ENCODE measurements around the gene RUSC1.
A peak's percentile ranks its signal among the peaks of the same experiment; 100 is the strongest.

The RUSC1 gene

GRCh38 chr1:155296661-155297060 lies 24.0 kb upstream of the RUSC1 start:
- DNase-seq, result no peak

DNA sequence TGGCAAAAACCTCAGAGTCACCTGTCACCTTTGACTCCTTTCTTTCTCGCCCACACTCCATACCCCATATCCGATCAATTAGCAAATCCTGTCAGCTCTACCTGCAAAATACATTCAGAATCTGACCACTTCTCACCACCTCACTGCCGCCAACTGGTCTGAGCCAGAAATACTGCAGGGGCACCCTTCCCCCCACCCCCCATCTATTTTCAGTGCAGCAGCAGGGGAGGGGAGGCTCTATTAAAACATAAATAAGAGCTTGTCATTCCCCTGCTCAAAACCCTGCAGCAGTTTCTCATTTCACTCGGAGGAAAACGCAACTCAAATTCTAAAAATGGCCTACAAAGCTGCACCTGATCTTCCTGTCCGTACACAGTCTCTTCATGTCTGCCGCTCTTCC lies 23.3 kb upstream of the RUSC1 start:
- DNase-seq, result no peak

DNA sequence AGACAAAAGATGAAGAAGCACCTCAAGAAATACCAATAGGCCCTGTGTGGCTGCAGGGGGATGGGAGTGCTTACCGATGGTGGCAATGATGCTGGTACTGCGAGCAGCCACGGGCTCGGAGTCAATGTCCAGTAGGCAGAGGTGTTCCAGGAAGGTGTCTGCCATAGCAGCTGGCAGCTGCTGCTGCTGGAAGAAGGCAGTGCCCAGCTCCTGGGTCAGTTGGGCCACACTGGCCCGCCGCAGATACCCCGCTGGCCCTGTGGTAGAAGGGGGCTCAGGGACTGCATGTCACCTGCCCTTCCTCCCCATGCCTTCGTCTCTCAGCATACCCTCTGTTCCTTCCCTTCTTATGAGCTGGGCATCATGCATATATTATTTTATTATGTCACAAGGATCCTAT lies 20.7 kb upstream of the RUSC1 start:
- DNase-seq, result no peak

GRCh38 chr1:155300553-155301329 lies 20.0 kb upstream of the RUSC1 start:
- no peak for DNase-seq

DNA sequence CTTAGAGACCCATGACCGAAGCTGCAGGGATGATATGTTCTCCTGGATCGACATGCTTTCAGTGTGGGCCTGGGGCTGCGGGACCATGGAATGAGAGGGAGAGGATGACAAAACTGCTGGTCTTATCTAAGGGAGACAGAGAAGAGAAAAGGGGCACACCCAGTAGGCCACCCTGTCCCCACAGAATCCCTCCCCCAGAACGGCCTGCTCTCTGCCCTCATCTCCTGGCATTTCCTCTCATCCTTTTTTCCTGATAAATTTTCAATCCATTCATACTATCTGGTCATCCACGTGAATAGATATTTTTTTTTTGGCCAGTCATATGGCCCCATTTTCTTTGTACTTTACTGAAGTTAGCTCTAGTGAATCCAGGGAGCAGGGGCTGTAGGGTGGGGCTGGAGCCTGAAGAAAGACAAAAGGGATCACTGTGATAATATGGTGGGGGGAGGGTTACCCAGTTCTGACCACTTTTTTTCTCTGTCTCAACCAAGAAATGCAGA lies 19.3 kb upstream of the RUSC1 start, which contains the start of gene PKLR:
PKLR (minus strand) TSS at position 97 of the 500 bp plus-strand sequence; CDS start at position 54, 43 bp downstream.
- no peak for DNase-seq

GRCh38 chr1:155304558-155305063 lies 16.1 kb upstream of the RUSC1 start:
- DNase-seq, result no peak

DNA sequence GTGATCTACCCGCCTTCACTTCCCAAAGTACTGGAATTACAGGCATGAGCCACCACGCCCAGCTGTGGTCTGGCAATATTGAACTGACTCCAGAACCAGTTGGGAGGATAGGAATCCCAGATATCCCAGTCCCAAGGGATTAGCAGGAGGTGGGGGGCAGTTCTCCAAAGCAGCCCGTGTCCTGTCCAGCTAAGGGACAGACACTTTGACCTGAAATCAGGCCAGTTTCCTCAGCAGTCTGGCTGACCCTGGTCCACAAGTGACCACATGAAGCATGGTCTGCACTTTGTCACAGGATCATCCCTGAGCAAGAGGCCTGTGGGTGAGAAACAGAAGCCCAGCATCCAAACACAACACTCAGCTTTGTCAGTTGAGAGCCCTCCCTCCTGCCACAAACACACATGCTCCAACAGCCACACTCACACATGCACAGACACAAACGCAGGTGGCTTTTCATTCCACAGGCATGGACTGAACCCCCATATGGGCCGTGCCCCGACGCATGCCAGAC lies 14.8 kb upstream of the RUSC1 start:
- DNase-seq, result no peak

GRCh38 chr1:155307247-155307740 lies 13.4 kb upstream of the RUSC1 start:
- peak; percentile 39 for DNase-seq

DNA sequence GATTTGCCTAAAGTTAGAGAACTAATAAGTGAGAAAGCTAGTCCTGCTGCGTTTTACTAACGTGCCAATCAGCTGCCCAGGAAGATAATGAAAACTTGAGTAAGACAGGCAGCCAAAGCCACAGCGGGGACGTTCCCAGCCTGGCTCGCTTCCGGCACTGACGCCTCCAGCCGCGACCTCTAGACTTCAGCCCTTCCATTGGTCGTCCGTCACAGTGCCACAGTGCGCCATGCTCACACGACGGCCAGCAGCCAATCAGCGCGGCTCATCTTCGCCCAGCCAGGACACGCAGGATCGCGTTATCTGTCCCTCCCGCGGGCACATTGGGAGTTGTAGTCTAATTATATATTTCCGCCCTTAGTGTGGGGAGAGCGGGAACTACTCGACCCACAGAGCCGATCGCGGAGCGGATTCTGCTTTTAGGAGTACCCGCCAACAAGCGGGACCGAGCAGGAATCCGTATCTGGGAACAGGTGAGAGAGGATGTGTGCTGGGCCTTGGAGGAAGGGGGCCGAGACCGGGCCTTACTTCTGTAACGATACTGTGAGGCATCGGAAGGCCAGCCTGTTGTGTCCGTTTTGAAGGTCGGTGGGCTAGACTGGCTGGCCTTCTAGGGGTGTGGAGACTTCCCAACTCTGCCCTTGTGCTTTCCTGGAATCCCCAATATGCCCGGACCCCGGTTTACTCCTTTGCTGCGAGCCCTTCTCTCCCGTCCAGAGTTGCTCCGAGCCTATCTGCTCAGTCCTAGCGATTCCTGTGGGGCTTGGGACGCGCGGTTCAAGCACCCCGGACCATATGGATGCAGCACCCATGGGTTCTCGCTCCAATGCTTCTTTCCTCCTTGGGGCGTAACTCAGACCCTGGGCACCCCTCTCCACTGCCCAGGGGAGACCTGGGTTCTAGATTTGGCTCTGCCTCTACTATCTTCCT lies 11.9 kb upstream of the RUSC1 start, which contains the start of gene FDPS:
FDPS (plus strand) TSS at position 374 of the 930 bp plus-strand sequence. CDS start 924 bp downstream, outside the sequence.
- DNase-seq, result peak; percentile 99

- DNase-seq, result no peak
These were observed 11.2 kb upstream of the RUSC1 start for GRCh38 chr1:155309423-155310021.

DNA sequence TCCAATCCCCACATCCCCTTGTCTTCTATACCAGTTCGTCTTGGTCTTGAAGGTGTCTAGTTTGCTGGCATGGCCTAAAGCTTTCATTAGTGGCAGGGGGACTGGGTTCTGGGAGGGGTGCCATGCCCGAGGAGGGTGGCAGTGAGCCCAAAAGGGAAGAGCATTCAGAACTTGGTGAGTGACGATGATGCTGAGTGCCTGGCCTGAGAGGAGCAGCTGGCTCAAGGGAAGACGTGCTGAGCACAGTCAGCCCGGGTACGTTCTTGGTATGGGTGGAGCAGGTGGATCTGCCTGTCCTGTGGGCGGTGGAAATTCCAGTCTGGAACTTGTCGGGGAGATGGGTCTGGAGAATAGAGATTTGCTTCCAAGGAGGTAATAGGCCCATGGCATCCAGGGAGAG lies 7.4 kb upstream of the RUSC1 start:
- no peak for DNase-seq

DNA sequence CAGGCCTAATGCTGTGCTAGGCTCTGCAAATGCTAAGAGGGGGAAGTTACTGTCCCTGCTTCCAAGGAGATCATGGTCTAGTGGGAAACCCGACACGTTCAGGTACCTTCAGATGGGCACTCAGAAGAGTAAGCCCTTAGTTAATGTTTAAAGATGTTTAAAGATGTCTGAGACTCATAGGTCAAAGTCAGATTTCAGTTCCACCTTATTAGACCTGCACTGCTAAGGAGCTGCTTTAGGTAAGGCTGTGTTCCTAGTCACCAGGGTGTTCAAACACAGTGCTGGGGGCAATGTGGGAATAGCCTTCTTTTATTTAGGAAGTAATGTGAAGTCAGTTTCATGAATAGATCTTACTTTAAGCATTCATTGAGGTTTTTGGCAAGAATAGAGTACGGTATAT lies 3.8 kb upstream of the RUSC1 start:
- DNase-seq, result no peak

DNA sequence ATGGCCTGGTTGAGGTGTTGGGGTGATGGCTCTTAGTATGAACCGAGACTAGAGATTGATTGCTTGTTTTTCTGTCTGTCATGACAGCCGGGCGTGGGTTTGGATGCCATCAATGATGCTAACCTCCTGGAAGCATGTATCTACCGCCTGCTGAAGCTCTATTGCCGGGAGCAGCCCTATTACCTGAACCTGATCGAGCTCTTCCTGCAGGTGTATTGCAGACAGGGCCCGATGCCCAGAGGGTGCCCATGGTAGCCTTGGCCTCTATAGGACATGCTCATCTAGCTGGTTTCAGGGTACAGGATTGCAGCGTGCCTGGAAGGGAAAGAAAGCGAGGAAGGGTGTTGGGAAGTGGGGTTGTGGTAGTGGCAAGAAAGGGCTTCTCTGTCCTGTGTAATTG lies 2.6 kb upstream of the RUSC1 start:
- DNase-seq, result no peak

GRCh38 chr1:155319536-155319935 lies 1.2 kb upstream of the RUSC1 start:
- DNase-seq, result no peak

- DNase-seq, result no peak
These were observed 442 bp upstream of the RUSC1 start for GRCh38 chr1:155320252-155320651.

DNA sequence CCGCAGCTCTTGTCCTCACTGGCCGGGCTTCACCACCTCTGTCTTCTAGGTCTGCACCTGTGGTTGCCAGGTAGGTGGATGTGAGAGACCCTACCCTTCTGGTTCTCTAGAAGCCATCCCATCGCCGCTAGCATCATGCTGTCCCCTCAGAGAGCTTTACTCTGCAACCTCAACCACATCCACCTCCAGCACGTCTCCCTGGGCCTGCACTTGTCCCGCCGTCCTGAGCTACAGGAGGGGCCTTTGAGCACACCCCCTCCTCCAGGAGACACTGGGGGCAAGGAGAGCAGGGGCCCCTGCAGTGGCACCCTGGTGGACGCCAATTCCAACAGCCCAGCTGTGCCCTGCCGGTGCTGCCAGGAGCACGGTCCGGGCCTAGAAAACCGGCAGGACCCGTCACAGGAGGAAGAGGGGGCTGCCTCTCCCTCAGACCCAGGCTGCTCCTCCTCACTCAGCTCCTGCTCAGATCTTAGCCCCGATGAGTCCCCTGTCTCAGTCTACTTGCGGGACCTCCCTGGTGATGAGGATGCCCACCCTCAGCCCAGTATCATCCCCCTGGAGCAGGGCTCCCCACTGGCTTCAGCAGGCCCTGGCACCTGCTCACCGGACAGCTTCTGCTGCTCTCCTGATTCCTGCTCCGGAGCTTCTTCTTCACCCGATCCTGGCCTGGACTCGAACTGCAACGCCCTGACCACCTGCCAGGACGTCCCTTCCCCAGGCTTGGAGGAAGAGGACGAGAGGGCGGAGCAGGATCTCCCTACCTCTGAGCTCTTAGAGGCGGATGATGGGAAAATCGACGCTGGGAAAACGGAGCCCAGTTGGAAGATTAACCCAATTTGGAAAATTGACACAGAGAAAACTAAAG lies 1.2 kb downstream of the RUSC1 start:
- DNase-seq, result no peak

GRCh38 chr1:155322571-155322952 lies 1.9 kb downstream of the RUSC1 start:
- no peak for DNase-seq

DNA sequence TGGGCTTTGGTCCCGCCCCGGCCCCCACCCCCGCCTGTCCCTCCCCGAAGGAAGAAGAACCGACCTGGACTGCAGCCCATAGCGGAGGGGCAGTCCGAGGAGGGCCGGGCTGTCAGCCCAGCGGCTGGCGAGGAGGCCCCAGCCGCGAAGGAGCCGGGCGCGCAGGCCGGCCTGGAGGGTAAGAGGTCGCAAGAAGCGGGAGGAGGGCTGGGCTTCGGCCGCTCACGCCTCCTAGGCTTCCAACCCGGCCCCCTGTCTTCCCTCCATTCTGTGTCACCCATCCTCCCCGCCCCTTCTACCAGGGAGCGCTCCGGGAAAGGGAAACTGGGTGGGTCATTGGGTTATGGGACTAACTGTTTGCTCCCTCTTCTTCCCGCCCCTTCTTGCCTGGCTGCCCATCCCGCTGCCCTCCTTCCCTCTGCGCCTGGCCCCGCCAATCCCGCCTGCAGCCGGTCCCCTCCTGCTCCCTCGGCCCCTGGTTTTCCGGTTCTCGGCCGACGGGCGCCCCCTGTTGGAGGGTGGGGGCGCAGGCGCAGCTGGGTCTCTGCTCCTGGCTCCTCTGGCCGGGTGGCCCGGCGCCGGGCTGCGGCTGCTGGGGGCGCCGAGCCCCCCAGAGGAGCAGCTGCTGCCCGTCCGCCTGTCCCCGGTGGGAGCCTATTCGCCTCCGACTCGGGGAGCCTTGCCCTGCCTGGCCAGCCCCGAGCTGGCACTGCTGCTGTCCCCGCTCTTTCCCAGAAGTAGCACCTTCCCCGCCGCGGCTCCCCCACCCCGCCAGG lies 2.4 kb downstream of the RUSC1 start:
- DNase-seq, result peak; percentile 84

DNA sequence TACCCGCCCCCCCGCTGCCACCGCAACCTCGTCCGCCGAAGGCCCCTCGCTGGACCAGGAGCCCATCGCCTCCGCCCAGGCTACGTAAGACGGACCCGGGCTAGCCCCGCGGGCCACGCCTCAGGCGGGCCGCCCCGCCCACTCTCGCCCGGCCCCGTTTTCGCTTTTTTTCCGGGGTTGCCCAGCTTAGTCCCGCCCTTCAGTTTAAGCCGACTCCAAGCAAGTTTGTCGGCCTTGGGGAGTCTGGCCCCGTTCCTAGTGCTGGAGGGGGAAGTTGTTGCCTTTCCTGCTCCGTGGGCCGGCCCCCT lies 3.0 kb downstream of the RUSC1 start:
- DNase-seq, result peak; percentile 87

DNA sequence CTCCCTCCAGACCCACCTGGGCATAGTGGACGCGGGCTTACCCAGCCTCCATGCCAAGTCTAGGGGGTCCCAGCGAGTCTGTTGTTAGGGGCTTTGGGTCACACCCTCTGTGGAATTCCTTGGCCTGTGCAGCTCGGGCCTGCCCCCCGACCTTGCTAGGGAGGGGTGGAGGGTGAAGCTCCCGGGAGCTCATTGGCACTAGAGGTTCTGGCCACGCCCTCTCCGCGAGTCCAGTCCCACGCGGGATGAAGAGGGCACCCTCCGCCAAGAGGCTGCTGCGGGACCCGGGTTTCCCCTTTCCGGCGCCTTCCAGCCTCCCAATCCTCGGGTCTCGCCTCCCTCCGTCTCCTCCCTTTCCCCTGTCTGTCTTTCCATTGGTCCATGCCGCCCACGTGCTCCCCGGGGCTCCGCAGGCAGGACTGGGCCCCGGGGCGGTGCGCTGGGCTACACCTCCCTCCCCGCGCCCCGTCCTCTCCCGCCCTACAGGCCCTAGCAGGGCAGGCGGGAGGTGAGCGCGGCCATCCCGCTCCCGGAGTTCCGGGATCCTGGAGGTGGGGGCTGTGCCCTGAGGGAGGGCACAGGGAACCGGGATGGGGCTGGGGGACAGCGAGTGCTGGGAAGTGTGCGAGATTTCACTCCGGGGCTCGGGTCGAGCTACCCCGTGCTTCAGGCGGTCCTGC lies 3.5 kb downstream of the RUSC1 start:
- peak; percentile 91 for DNase-seq

Measured in CD4-positive, alpha-beta T cell treated with Interleukin-10 for 1 hour (primary cell).